Upper lobe of left lung (tissue), 4 donors: ENCODE measurements around the gene SCYL3.

Source experiments
- CTCF ChIP-seq, 6 experiments: fragments of 450-650 bp in 4 of 6; fragments of 200-600 bp in 2 of 6; sonication (generic) in 2 of 6; IDR thresholded peaks; one replicate each; pipeline ENCODE4 v1.5.1; 2016 to 2019; ENCODE audit warnings: antibody characterized with exemption in 6 of 6
- EP300 ChIP-seq, 4 donors: sonication (generic); formaldehyde crosslinking; IDR thresholded peaks; one replicate each; pipeline ENCODE4 v1.5.1; 2017; ENCODE audit warnings: antibody characterized with exemption in 4 of 4, control low read depth in 2 of 4
- POLR2A ChIP-seq, 4 donors: fragments of 450-650 bp; IDR thresholded peaks; one replicate each; pipeline ENCODE4 v1.5.1; 2016 to 2017; ENCODE audit warnings: antibody characterized with exemption in 4 of 4, mild to moderate bottlenecking in 2 of 4
- POLR2AphosphoS5 ChIP-seq, 2 donors: sonication (generic); formaldehyde crosslinking; IDR thresholded peaks; one replicate each; pipeline ENCODE4 v1.5.1; 2017; ENCODE audit warnings: antibody characterized with exemption in 2 of 2

DNA sequence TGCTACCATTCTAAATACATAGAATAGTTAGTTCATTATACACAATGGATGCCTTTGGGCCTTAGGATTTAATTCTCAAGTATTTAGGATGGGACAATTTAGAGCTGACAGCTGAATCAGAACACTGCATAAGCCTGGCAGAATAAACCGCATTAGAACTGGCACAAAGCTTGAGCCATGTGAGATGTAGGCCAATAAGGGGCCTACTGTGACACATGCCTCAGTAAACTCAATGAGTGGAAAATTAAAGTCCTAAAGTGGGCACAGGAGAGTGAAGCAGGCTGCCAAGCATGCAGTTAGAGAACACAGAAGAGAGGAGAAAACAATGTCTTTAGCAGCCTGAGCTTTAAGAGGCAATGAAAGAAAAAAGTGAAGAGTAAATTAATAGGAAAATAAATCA is 24.3 kb downstream of the SCYL3 start:
- TF ChIP-seq CTCF (IDR thresholded peaks at IDR 0.05) (no peak), POLR2AphosphoS5 (IDR thresholded peaks at IDR 0.05) (no peak), POLR2A (IDR thresholded peaks at IDR 0.05) (no peak), EP300 (IDR thresholded peaks at IDR 0.05) (no peak)
